SK-MEL-5 (cell line): ENCODE data around the gene LRRN2. TPM values are rescaled to one million over a fixed set of nuclear protein-coding genes. Genes with fewer than 3 reads are reported as not detected.
"Not testable (repeated sequence)": the region's sequence is repeated elsewhere in the genome, so short reads cannot be mapped to it uniquely, and the experiment has no call there.

Source experiments
- DNase-seq: peaks from one replicate; pipeline ENCODE4 v3.0.0-alpha.2; 2016; ENCODE audit warnings: low read depth, low spot score
- in situ Hi-C: cut with HindIII; loops from 2 replicates; pipeline ENCODE4 v1.10.0; 2016; ENCODE audit warnings: low sequenced_read_pairs, high pct_unique_total_duplicates, low pct_unique_long_range_greater_than_20kb
- small RNA-seq, 2 experiments: library from RNA; depleted of rRNA; stranded (forward); fragments of <200 nt; gene quantifications; one replicate each; pipeline ENCODE3, GENCODE V24; 2014
- total RNA-seq: library from RNA; depleted of rRNA; stranded (reverse); fragments of >200 nt; shearing (Covaris generic); gene quantifications from 2 replicates; pipeline ENCODE4 v1.2.3, GENCODE V29; 2014; rRNA removed

The LRRN2 gene
- total RNA-seq, 1 experiment from 2014 or later = not detected

- in situ Hi-C loops = no loop called here
- no peak for DNase-seq
These were observed 109.1 kb downstream of the LRRN2 start for GRCh38 chr1:204576422-204576821.

GRCh38 chr1:204575221-204576190, 110.0 kb downstream of the LRRN2 start:
- in situ Hi-C loops = no loop called here

GRCh38 chr1:204574865-204575163, 110.7 kb downstream of the LRRN2 start:
- no peak for DNase-seq
- in situ Hi-C loops = no loop called here

More at GRCh38 chr1:204575221-204576190, 110.0 kb downstream of the LRRN2 start:
- DNase-seq = no peak

- in situ Hi-C loops = no loop called here
These were observed 111.3 kb downstream of the LRRN2 start for GRCh38 chr1:204574016-204574864.

GRCh38 chr1:204572923-204573922, 112.3 kb downstream of the LRRN2 start:
- in situ Hi-C loops = no loop called here
- DNase-seq = no peak

More at GRCh38 chr1:204574016-204574864, 111.3 kb downstream of the LRRN2 start:
- no peak for DNase-seq

GRCh38 chr1:204571631-204572030, 113.9 kb downstream of the LRRN2 start:
- in situ Hi-C loops = no loop called here

GRCh38 chr1:204571128-204571527, 114.4 kb downstream of the LRRN2 start:
- in situ Hi-C loops = no loop called here

More at GRCh38 chr1:204571631-204572030, 113.9 kb downstream of the LRRN2 start:
- no peak for DNase-seq

GRCh38 chr1:204570021-204570420, 115.5 kb downstream of the LRRN2 start:
- in situ Hi-C loops, DNase-seq: not testable (repeated sequence)

More at GRCh38 chr1:204571128-204571527, 114.4 kb downstream of the LRRN2 start:
- DNase-seq = no peak

GRCh38 chr1:204569478-204569877, 116.1 kb downstream of the LRRN2 start:
- in situ Hi-C loops = no loop called here

GRCh38 chr1:204568576-204569315, 116.8 kb downstream of the LRRN2 start:
- in situ Hi-C loops = no loop called here
- no peak for DNase-seq

More at GRCh38 chr1:204569478-204569877, 116.1 kb downstream of the LRRN2 start:
- no peak for DNase-seq

Small RNAs within 50 kb of the gene (small RNA-seq; reads per million reads assigned to genes)
- 0 reads per million in 2 experiments for gene RF00601
- 0 to 0.53 reads per million in 2 experiments for gene RNA5SP75

Other genes starting within 250 kb of the LRRN2 start
- gene PIK3C2B, start 190.9 kb downstream of the LRRN2 start, total RNA-seq = 3.2 and 4.9 TPM in 2 replicates
- 15.8 and 21.9 TPM in 2 replicates for gene MDM4, start 169.3 kb downstream of the LRRN2 start, total RNA-seq
- 1.7 and 2.6 TPM in 2 replicates for gene NFASC, start 185.1 kb upstream of the LRRN2 start, total RNA-seq